Measurements from ENCODE around the gene EVI5. TPM values are rescaled to one million over a fixed set of nuclear protein-coding genes. Genes with fewer than 3 reads are reported as not detected.

Gene EVI5
- total RNA-seq, 1 donor from 2014 or later: 30.3 TPM

GRCh38 chr1:92572520-92572919, 212.4 kb downstream of the EVI5 start:
- H3K4me1 Mint-ChIP-seq (ENCODE audit: low read depth): peaks cover 2% of the 10 kb centered on the region
- H3K27me3 Mint-ChIP-seq: no peaks in the 10 kb centered on the region
- TF ChIP-seq CTCF (IDR thresholded peaks at IDR 0.05; ENCODE audit: unreplicated experiment): no peak

DNA sequence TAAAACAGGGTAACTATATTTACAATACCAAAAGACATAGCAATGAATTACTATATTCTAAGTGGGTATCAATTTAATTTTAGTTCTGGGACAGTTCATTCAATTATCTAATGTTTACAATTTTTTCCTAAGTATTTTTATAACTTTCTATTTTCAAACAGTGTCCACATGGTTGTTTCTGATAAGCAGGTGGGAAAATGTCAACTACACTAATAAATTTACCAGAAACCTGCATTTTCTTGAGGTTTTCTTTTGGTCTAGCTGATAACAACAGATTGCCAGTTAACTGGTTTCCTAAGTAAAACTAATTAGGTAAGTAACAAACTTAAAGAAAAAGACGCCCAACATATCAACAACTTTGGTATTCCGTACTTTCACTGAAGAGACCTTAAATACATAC, 213.3 kb downstream of the EVI5 start:
- DNase-seq (ENCODE audit: low spot score, unreplicated experiment): no peak
- no peak overlapping the region for H3K27ac Mint-ChIP-seq

More at GRCh38 chr1:92572520-92572919, 212.4 kb downstream of the EVI5 start:
- Mint-ChIP-seq H3K27ac (no peak overlapping the region), H3K4me3 (ENCODE audit: low read depth) (no peak overlapping the region), H3K36me3 (ENCODE audit: insufficient read depth) (no peaks in the 10 kb centered on the region), H3K9me3 (ENCODE audit: low read depth) (no peaks in the 10 kb centered on the region)
- DNase-seq (ENCODE audit: low spot score, unreplicated experiment): no peak

GRCh38 chr1:92567211-92567868, 217.6 kb downstream of the EVI5 start:
- H3K4me3 Mint-ChIP-seq (ENCODE audit: low read depth): no peak overlapping the region
- no peak overlapping the region for H3K27ac Mint-ChIP-seq
- peaks cover 2% of the 10 kb centered on the region for H3K4me1 Mint-ChIP-seq (ENCODE audit: low read depth)
- no peaks in the 10 kb centered on the region for H3K36me3 Mint-ChIP-seq (ENCODE audit: insufficient read depth)
- no peaks in the 10 kb centered on the region for H3K27me3 Mint-ChIP-seq
- no peak for TF ChIP-seq CTCF (IDR thresholded peaks at IDR 0.05; ENCODE audit: unreplicated experiment)
- no peak for DNase-seq (ENCODE audit: low spot score, unreplicated experiment)
- H3K9me3 Mint-ChIP-seq (ENCODE audit: low read depth): no peaks in the 10 kb centered on the region

More for the DNA sequence above, 213.3 kb downstream of the EVI5 start:
- H3K4me1 Mint-ChIP-seq (ENCODE audit: low read depth): peaks cover 2% of the 10 kb centered on the region
- H3K9me3 Mint-ChIP-seq (ENCODE audit: low read depth): no peaks in the 10 kb centered on the region
- no peaks in the 10 kb centered on the region for H3K36me3 Mint-ChIP-seq (ENCODE audit: insufficient read depth)
- H3K27me3 Mint-ChIP-seq: no peaks in the 10 kb centered on the region
- TF ChIP-seq CTCF (IDR thresholded peaks at IDR 0.05; ENCODE audit: unreplicated experiment): no peak
- no peak overlapping the region for H3K4me3 Mint-ChIP-seq (ENCODE audit: low read depth)

- H3K4me3 Mint-ChIP-seq (ENCODE audit: low read depth): no peak overlapping the region
- no peaks in the 10 kb centered on the region for H3K4me1 Mint-ChIP-seq (ENCODE audit: low read depth)
- DNase-seq (ENCODE audit: low spot score, unreplicated experiment): no peak
- H3K27ac Mint-ChIP-seq: no peak overlapping the region
- no peaks in the 10 kb centered on the region for H3K27me3 Mint-ChIP-seq
- peaks cover 1% of the 10 kb centered on the region for H3K36me3 Mint-ChIP-seq (ENCODE audit: insufficient read depth)
- TF ChIP-seq CTCF (IDR thresholded peaks at IDR 0.05; ENCODE audit: unreplicated experiment): no peak
- no peaks in the 10 kb centered on the region for H3K9me3 Mint-ChIP-seq (ENCODE audit: low read depth)
These were observed 221.3 kb downstream of the EVI5 start for GRCh38 chr1:92563457-92564216.

- TF ChIP-seq CTCF (IDR thresholded peaks at IDR 0.05; ENCODE audit: unreplicated experiment): no peak
- Mint-ChIP-seq H3K4me3 (ENCODE audit: low read depth) (no peak overlapping the region), H3K36me3 (ENCODE audit: insufficient read depth) (peaks cover 6% of the 10 kb centered on the region), H3K9me3 (ENCODE audit: low read depth) (no peaks in the 10 kb centered on the region), H3K27me3 (no peaks in the 10 kb centered on the region), H3K4me1 (ENCODE audit: low read depth) (no peaks in the 10 kb centered on the region), H3K27ac (no peak overlapping the region)
- DNase-seq (ENCODE audit: low spot score, unreplicated experiment): no peak
These were observed 228.6 kb downstream of the EVI5 start for GRCh38 chr1:92556350-92556749.
